HEK293 (cell line): ENCODE results near the gene SIGLEC10.
"Not testable (repeated sequence)": the region's sequence is repeated elsewhere in the genome, so short reads cannot be mapped to it uniquely, and the experiment has no call there.

Experiments
- CTCF ChIA-PET: fragments of 350-600 bp; formaldehyde crosslinking; extraction: SDS; loops from one replicate; lab custom pipeline; 2021; ENCODE audit warnings: antibody characterized with exemption; lab: Yijun Ruan, JAX
- POLR2A ChIA-PET: fragments of 300-600 bp; formaldehyde crosslinking; extraction: SDS; loops from one replicate; lab custom pipeline; 2020; ENCODE audit warnings: antibody characterized with exemption, inconsistent platforms; lab: Yijun Ruan, JAX
- H3K27ac ChIP-seq: fragments of 200-500 bp; sonication (Bioruptor generic); 2 replicates; pipeline ENCODE4 v1.5.1; 2014; ENCODE audit warnings: low read depth, low read length, control low read depth, inconsistent platforms; ENCODE audit errors: extremely low read depth
- H3K36me3 ChIP-seq, 2 experiments: fragments of 200-500 bp in 1 of 2; sonication (Bioruptor generic) in 1 of 2; 1 replicate in 1 of 2; 2 replicates in 1 of 2; pipeline ENCODE4 v1.5.1; 2014 to 2017; ENCODE audit warnings: inconsistent platforms in 2 of 2, low read length in 2 of 2; ENCODE audit not compliant: control insufficient read depth in 2 of 2, insufficient read depth in 1 of 2
- H3K4me1 ChIP-seq: fragments of 200-500 bp; sonication (Bioruptor generic); 2 replicates; pipeline ENCODE4 v1.5.1; 2014; ENCODE audit warnings: mild to moderate bottlenecking, low read length, inconsistent platforms; ENCODE audit not compliant: control insufficient read depth, insufficient read depth
- H3K4me3 ChIP-seq: 2 replicates; pipeline ENCODE4 v1.5.1; 2011; ENCODE audit warnings: low read depth, mild to moderate bottlenecking, control low read depth, low read length, moderate library complexity
- H3K9me3 ChIP-seq: fragments of 200-500 bp; sonication (Bioruptor generic); 2 replicates; pipeline ENCODE4 v1.5.1; 2014; ENCODE audit warnings: low read depth, low read length, inconsistent platforms; ENCODE audit not compliant: control insufficient read depth, insufficient read depth
- KLF1 ChIP-seq: fragments of 450-650 bp; formaldehyde crosslinking; IDR thresholded peaks from 2 replicates; pipeline ENCODE4 v1.5.1; 2016; ENCODE audit warnings: missing biosample characterization, missing genetic modification characterization
- KLF10 ChIP-seq: fragments of 450-650 bp; IDR thresholded peaks from 2 replicates; pipeline ENCODE4 v1.5.1; 2018; ENCODE audit warnings: missing biosample characterization, mild to moderate bottlenecking, missing genetic modification characterization
- OSR2 ChIP-seq: fragments of 450-650 bp; formaldehyde crosslinking; IDR thresholded peaks from 2 replicates; pipeline ENCODE4 v1.5.1; 2016; ENCODE audit warnings: missing biosample characterization, missing genetic modification characterization
- REPIN1 ChIP-seq: fragments of 450-650 bp; formaldehyde crosslinking; IDR thresholded peaks from 2 replicates; pipeline ENCODE4 v1.5.1; 2017; ENCODE audit warnings: missing biosample characterization, missing genetic modification characterization, low read depth
- SP2 ChIP-seq: fragments of 450-650 bp; formaldehyde crosslinking; IDR thresholded peaks from 2 replicates; pipeline ENCODE4 v1.5.1; 2016; ENCODE audit warnings: missing biosample characterization, missing genetic modification characterization
- ZBTB1 ChIP-seq: fragments of 450-650 bp; formaldehyde crosslinking; IDR thresholded peaks from 2 replicates; pipeline ENCODE4 v1.5.1; 2016; ENCODE audit warnings: missing biosample characterization, missing genetic modification characterization
- ZNF132 ChIP-seq: fragments of 450-650 bp; formaldehyde crosslinking; IDR thresholded peaks from 2 replicates; pipeline ENCODE4 v1.5.1; 2017; ENCODE audit warnings: missing biosample characterization, missing genetic modification characterization, borderline replicate concordance
- ZNF274 ChIP-seq, 2 experiments: fragments of 200-500 bp in 1 of 2; fragments of 450-650 bp in 1 of 2; sonication (Bioruptor generic) in 1 of 2; formaldehyde crosslinking in 1 of 2; IDR thresholded peaks; 2 replicates each; pipeline versions ENCODE4 v1.5.1 to v1.6.1; 2014 to 2016; ENCODE audit warnings: borderline replicate concordance in 1 of 2, inconsistent platforms in 1 of 2, low read length in 1 of 2, missing biosample characterization in 1 of 2, missing genetic modification characterization in 1 of 2
- ZNF555 ChIP-seq: fragments of 450-650 bp; formaldehyde crosslinking; conservative IDR thresholded peaks from 2 replicates; pipeline ENCODE4 v1.5.1; 2017; ENCODE audit warnings: missing biosample characterization, mild to moderate bottlenecking, missing genetic modification characterization, inconsistent platforms
- TF ChIP-seq, protein P1 (sequence below): fragments of 450-650 bp; formaldehyde crosslinking; IDR thresholded peaks from 2 replicates; pipeline ENCODE4 v1.5.1; 2016; ENCODE audit warnings: missing biosample characterization, missing genetic modification characterization
- TF ChIP-seq, protein P2 (sequence below): fragments of 450-650 bp; formaldehyde crosslinking; IDR thresholded peaks from 2 replicates; pipeline ENCODE4 v1.5.1; 2016; ENCODE audit warnings: missing biosample characterization, missing genetic modification characterization
- TF ChIP-seq, protein P3 (sequence below): fragments of 450-650 bp; formaldehyde crosslinking; IDR thresholded peaks from 2 replicates; pipeline ENCODE4 v1.5.1; 2016; ENCODE audit warnings: missing biosample characterization, missing genetic modification characterization

Gene SIGLEC10

DNA sequence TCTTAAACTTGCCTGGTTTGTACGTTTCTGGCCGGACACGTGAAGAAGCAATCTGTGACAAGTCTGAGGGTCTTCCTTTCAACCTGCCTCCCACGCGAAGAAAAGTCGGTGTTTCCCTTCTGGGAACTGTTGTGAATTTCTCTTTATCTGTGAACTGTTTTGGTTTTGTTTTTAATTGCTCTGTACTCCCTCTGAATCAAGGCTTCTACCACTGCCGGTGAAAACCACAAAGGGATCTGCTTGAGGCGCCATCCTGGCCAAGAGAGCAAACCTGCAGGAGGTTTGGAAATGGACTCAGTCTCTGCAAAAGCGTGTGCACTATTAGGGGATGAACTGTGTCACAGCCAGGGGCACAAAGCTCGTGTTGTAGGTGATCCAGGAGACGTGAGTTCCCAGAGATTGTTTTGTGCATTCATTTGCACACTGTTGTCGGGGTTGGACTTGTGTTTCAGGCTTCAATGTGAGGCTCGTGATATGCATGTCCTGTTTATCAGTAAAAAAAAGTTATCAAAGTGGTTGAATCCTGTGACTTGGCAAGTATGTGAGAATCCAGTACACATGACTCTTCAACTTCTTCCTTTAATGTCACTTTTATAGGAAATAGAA lies 31.1 kb upstream of the SIGLEC10 start:
- no peak overlapping the region for H3K27ac ChIP-seq
- no peaks in the 10 kb centered on the region for H3K4me1 ChIP-seq
- H3K36me3 ChIP-seq, result no peaks in the 10 kb centered on the region
- H3K4me3 ChIP-seq, result no peak overlapping the region
- H3K9me3 ChIP-seq, result no peaks in the 10 kb centered on the region
- ChIA-PET POLR2A (no interaction called here), CTCF (interaction anchor here (1.2 to 3.4 kb wide), 3 partner anchors 24 to 27 kb away, joined by 3 to 11 read pairs (median 9); no protein-coding TSS in a partner anchor)
- no peak for TF ChIP-seq ZBTB1 (tag by site-specific recombination)
- TF ChIP-seq, protein P1, sequence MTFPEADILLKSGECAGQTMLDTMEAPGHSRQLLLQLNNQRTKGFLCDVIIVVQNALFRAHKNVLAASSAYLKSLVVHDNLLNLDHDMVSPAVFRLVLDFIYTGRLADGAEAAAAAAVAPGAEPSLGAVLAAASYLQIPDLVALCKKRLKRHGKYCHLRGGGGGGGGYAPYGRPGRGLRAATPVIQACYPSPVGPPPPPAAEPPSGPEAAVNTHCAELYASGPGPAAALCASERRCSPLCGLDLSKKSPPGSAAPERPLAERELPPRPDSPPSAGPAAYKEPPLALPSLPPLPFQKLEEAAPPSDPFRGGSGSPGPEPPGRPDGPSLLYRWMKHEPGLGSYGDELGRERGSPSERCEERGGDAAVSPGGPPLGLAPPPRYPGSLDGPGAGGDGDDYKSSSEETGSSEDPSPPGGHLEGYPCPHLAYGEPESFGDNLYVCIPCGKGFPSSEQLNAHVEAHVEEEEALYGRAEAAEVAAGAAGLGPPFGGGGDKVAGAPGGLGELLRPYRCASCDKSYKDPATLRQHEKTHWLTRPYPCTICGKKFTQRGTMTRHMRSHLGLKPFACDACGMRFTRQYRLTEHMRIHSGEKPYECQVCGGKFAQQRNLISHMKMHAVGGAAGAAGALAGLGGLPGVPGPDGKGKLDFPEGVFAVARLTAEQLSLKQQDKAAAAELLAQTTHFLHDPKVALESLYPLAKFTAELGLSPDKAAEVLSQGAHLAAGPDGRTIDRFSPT (tag by site-specific recombination), result no peak
- TF ChIP-seq OSR2 (tag by site-specific recombination), result no peak
- TF ChIP-seq ZNF555 (tag by site-specific recombination), result no peak
- TF ChIP-seq, protein P2, sequence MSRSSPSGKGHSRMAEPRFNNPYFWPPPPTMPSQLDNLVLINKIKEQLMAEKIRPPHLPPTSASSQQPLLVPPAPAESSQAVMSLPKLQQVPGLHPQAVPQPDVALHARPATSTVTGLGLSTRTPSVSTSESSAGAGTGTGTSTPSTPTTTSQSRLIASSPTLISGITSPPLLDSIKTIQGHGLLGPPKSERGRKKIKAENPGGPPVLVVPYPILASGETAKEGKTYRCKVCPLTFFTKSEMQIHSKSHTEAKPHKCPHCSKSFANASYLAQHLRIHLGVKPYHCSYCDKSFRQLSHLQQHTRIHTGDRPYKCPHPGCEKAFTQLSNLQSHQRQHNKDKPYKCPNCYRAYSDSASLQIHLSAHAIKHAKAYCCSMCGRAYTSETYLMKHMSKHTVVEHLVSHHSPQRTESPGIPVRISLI (tag by site-specific recombination), result no peak
- no peak for TF ChIP-seq REPIN1 (tag by site-specific recombination)
- TF ChIP-seq, protein P3, sequence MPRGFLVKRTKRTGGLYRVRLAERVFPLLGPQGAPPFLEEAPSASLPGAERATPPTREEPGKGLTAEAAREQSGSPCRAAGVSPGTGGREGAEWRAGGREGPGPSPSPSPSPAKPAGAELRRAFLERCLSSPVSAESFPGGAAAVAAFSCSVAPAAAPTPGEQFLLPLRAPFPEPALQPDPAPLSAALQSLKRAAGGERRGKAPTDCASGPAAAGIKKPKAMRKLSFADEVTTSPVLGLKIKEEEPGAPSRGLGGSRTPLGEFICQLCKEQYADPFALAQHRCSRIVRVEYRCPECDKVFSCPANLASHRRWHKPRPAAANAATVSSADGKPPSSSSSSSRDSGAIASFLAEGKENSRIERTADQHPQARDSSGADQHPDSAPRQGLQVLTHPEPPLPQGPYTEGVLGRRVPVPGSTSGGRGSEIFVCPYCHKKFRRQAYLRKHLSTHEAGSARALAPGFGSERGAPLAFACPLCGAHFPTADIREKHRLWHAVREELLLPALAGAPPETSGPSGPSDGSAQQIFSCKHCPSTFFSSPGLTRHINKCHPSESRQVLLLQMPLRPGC, result no peak
- no peak for TF ChIP-seq KLF1 (tag by site-specific recombination)
- no peak for TF ChIP-seq ZNF132

DNA sequence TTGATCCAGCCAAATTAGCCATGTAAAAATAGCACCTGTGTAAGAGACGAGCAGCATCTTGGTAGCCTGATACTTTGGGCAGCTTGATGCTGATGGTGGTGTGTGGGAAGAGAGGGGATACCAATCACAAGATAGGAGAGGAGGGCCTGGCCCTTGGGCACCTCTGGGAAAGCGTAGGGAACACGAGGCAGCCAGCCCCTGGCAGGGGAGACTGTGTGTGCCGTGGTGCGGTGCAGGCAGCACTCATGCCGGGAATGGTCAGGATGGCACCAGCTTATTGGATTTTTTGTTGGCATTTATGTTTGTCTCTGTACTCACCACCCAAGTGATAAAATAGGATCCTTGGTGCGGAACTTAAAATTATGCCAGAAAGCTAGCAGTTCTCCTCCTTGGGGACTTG lies 30.6 kb upstream of the SIGLEC10 start:
- ChIA-PET POLR2A (no interaction called here), CTCF (interaction anchor here (0.7 to 3.4 kb wide), 4 partner anchors 9 to 354 kb away, joined by 3 to 11 read pairs (median 8); no protein-coding TSS in a partner anchor)
- TF ChIP-seq ZNF274 (IDR thresholded peaks at IDR 0.05; ENCODE audit: low read length) (no peak), ZNF274 (tag by site-specific recombination; IDR thresholded peaks at IDR 0.05; ENCODE audit: borderline replicate concordance) (no peak), KLF10 (tag by site-specific recombination) (no peak)

DNA sequence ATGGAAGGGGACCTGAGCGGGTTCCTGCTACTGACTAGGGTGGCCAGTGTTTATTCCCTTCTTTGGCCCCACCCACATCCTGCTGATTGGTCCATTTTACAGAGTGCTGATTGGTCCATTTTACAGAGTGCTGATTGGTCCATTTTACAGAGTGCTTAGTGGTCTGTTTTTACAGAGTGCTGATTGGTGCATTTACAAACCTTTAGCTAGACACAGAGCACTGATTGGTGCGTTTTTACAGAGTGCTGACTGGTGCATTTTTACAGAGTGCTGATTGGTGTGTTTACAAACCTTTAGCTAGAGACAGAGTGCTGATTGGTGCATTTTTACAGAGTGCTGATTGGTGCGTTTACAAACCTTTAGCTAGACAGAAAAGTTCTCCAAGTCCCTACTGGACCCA lies 30.1 kb upstream of the SIGLEC10 start:
- H3K27ac ChIP-seq, H3K9me3 ChIP-seq, H3K4me3 ChIP-seq, H3K4me1 ChIP-seq, POLR2A ChIA-PET, H3K36me3 ChIP-seq: not testable (repeated sequence)
- TF ChIP-seq SP2, result 0 out of 2 replicates have a peak, but pooled peaks have one; percentile 19
- CTCF ChIA-PET, result interaction anchor here (0.6 to 3.4 kb wide), 6 partner anchors 9 to 353 kb away, joined by 3 to 11 read pairs (median 6); no protein-coding TSS in a partner anchor

More for the DNA sequence above, 30.6 kb upstream of the SIGLEC10 start:
- Histone ChIP-seq H3K9me3 (no peaks in the 10 kb centered on the region), H3K36me3 (no peaks in the 10 kb centered on the region), H3K4me3 (no peak overlapping the region), H3K4me1 (no peaks in the 10 kb centered on the region), H3K27ac (no peak overlapping the region)
